Hematopoietic multipotent progenitor cell treated with erythropoietin and hydrocortisone succinate and interleukin-3 and kit ligand, for 17 days (in vitro differentiated cells): ENCODE results near the gene CALML6.
"Not testable (repeated sequence)": the region's sequence is repeated elsewhere in the genome, so short reads cannot be mapped to it uniquely, and the experiment has no call there.

Experiments
- DNase-seq: peaks from one replicate; pipeline ENCODE4 v3.0.0-alpha.2; 2015; ENCODE audit warnings: low spot score

Gene CALML6

DNA sequence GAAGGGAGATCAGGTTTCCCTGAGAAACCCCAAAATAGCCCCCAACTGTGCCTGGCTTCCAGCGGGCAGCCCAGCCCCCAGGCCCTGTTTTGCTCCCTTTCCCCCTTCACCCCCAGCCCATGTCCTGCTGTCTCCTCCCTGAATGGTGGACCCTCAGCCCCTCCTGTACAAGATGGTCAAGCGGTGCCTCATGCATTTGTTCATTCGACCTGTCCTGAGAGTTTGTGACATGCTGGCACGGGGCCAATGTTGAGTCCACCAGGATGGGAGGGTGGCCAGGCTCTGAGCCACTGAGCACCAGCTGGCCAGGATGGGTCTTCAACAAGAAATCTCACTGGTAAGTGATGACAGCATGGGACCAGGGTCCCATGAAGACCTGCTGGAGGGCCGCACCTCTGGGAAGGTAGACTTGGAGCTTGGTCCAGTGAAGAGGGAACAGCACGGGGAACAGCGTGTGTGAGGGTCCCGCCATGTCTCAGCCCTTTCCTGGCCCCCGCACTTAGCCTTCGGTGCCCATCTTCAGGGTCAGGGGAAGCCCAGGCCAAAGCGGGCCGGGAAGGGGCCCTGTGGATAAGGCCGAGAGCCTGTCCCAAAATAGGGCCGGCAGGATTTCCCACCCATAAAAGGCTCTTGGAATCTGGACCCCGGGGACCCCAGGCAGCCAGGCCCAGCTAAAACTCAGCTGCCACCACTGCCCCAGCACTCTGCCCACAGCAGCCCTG lies at the start of gene CALML6:
TSS of gene CALML6 (plus strand) at position 290 of the 722 bp plus-strand sequence. CDS start at position 311, 21 bp downstream.
- no peak for DNase-seq

DNA sequence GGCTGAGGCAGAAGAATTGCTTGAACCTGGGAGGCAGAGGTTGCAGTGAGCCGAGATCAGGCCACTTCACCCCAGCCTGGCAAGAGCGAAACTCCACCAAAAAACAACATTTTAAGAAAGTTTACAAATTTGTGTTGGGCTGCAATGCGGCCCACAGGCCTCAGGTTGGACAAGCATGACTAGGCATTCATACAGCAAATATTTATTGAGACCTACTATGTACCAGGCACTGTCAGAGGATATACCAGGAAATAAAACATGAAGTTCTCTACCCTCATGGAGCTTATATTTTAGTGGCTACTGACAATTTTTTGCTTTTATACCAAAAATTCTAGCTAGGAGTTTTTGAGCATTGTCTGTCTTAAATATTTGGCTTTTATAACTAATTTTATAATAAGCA lies 47.9 kb upstream of the CALML6 start:
- no peak for DNase-seq

GRCh38 chr1:1869469-1869868 lies 45.6 kb upstream of the CALML6 start:
- DNase-seq, result no peak

- no peak for DNase-seq
Observed at GRCh38 chr1:1872329-1872994, 42.6 kb upstream of the CALML6 start.

GRCh38 chr1:1873186-1873585 lies 41.9 kb upstream of the CALML6 start:
- DNase-seq, result no peak

GRCh38 chr1:1874901-1875300 lies 40.2 kb upstream of the CALML6 start:
- DNase-seq, result no peak

DNA sequence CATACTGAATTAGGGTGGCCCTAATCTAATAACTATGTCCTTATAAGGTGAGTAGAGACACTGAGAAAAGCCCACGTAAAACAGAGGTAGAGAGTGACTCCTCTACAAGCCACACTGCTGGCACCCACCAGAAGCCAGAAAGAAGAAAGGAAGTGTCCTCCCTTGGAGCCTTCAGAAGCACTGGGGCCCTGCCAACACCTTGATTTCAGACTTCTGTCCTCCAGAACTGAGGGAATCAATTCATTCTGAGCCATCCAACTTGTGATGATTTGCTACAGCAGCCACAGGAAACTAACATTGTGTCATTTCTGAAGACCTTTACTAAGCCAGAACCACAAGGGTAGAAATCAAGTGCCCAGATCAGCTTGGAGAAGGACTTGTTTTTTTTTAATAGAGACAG lies 39.1 kb upstream of the CALML6 start:
- DNase-seq, result no peak

DNA sequence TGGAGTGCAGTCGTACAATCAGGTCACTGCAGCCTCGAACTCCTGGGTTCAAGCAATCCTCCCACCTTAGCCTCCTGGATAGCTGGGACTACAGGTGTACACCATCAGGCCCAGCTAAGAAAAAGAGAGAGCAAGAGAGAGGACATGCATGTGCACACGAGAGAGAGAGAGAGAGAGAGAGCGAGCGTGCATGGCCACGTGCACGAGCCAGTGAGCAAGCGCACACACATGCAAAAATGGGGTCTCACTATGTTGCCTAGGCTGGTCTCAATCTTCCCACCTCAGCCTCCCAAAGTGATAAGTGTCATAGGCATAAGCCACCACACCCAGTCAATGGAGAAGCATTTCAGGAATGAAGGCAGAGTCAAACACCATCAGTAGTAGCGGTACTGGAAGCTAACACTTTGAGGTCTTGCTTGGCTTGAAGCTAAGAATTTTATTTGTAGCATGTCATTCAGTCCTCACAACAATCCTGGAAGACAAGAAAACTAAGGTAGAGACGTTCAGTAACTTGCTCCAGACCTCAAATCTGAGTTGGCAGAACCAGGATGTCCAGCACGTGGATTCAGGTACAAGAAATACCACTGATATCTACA lies 38.6 kb upstream of the CALML6 start:
- DNase-seq, result no peak

DNA sequence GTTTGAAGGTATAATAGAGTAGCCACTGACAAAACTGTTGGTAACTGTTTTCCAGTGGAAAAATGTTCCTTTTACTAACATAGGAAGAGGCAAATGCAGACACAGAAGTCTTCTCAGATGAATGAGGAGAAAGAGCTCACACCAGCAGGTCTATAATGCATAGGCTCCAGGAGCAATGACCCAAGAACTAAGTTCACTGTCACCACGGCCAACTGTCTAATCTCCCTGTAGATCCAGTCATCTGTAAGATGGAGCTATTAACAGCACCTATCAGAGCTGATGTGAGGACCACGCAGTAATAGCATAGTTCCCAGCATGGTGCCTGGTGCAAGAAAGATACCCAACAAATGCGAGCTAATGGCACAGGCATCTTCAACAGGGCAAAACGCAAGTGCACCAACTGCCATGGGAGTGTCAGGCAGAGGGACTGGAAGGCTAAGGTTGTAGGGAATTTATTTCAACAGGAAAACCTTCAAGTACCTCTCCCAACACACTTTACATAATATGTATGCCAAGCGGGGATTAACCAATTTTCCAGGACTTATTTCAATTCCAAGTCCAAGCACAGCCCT lies 37.1 kb upstream of the CALML6 start:
- DNase-seq, result no peak

- DNase-seq, result no peak
Observed at GRCh38 chr1:1879942-1880341, 35.1 kb upstream of the CALML6 start.

GRCh38 chr1:1880617-1881312 lies 34.3 kb upstream of the CALML6 start:
- no peak for DNase-seq

- no peak for DNase-seq
Observed at GRCh38 chr1:1881727-1882126, 33.3 kb upstream of the CALML6 start.

- DNase-seq, result no peak
Observed at GRCh38 chr1:1883092-1883873, 31.8 kb upstream of the CALML6 start.

DNA sequence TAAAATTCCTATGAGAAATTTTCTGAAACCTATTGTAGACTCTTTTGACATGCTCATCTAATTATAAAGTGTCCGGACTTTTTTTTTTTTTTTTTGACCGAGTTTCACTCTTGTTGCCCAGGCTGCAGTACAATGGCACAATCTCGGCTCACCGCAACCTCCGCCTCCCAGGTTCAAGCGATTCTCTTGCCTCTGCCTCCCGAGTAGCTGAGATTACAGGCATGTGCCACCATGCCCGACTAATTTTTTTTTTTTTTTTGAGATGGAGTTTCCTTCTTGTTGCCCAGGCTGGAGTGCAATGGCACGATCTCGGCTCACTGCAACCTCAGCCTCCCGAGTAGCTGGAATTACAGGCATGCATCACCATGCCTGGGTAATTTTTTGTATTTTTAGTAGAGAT lies 31.2 kb upstream of the CALML6 start:
- DNase-seq, result not testable (repeated sequence)

DNA sequence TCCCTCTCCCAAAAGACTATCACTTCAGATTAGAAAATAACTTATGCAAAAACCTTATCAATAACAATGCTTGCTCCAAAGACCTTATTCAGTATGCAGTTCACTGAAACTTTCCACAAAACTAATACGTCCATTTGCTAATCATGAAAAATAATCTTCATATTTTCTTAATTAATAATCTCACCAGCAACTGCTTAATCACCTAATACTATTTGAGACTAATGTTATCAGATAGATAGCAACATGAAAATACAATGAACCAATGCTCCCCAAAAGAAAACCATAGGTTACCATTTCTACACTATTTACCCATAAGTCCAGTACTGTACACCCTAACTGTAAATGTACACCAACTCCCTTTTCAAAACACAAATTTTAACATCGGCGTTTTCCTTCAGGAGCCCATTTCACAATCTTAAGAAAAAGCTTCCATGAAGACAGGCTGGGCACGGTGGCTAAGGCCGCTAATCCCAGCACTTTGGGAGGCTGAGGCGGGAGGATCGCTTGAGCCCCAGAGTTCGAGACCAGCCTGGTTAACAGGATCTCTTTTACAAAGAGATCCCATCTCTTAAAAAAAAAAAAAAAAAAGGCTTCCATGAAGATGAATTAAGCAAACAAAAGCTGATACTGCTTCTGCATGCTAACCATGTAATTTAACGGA lies 25.8 kb upstream of the CALML6 start:
- no peak for DNase-seq

GRCh38 chr1:1889847-1890505 lies 25.1 kb upstream of the CALML6 start:
- DNase-seq, result no peak

DNA sequence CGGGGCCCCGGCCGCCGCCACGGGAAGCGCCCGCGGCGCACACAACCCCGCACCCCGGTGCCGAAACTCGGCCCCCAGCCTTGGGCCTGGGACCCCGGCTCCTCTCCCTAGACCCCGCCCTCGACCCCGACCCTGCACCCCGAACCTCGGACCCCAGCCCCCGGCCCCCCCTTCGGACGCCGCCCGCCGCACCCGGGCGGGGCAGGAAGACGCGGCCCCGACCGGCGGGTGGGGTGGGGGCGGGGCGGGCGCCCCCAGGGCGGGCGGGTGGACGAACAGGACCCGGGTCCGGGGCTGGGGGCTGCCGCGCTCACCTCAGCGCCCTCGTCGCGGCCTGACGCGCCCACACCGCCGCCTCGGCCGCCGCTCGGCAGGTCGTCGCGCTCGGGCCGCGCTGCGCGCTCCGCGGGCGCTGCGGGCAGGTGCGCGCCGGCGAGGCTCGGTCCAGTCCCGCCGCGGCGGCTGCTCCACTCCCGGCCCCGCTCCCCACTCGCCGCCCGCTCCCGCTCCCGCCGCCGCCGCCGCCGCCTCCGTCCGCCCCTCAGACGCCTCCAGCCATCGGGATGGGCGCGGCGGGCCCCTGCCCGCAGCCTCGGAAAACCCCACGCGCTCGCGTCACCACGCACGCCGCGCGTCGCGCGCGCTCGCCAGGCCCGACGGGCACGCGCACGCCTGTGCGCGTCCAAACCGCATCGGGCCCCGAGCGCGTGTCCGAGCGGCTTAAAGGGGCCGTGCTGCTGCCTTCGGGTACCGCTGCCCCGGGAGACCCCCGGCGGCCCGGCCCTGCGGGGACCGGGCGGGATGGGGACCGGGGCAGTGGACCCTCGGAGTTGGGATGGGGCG lies 24.3 kb upstream of the CALML6 start, which contains the start of gene GNB1:
TSS of gene GNB1 (minus strand) at position 582 of the 843 bp plus-strand sequence. CDS start 65,634 bp downstream, outside the sequence.
- peak; percentile 87 for DNase-seq

GRCh38 chr1:1891349-1892078 lies 23.5 kb upstream of the CALML6 start:
- no peak for DNase-seq
